ENCODE data around the gene KYAT1. TPM values are rescaled to one million over a fixed set of nuclear protein-coding genes. Genes with fewer than 3 reads are reported as not detected.

KYAT1 gene
- total RNA-seq, 1 experiment from 2014 or later, result 5.7 TPM

DNA sequence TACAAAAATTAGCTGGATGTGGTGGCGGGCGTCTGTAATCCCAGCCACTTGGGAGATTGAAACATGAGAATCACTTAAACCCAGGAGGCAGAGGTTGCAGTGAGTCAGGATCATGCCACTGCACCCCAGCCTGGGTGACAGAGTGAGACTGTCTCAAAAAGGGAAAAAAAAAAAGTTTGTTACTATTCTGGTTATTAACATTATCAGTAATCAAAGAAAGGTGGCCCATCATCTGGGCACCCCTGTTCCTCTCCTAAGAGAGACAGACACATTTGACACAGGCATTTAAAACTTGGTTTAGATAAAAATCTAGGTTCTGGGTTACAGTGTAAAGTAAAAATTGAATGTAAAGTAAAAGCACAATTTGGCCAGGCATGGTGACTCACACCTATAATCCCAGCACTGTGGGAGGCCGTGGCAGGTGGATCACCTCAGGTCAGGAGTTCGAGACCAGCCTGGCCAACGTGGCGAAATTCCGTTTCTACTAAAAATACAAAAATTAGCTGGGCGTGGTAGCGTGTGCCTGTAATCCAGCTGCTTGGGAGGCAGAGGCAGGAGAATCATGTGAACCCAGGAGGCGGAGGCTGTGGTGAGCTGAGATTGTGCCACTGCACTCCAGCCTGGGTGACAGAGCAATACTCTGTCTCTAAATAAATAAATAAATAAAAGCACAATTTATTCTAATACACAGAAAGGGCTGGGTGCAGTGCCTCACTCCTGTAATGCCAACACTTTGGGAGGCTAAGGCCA, 22.3 kb upstream of the KYAT1 start:
- Mint-ChIP-seq H3K36me3 (ENCODE audit: insufficient read depth, unreplicated experiment) (peaks cover 17% of the 10 kb centered on the region), H3K27ac (ENCODE audit: low read depth, unreplicated experiment) (peak overlapping the region; percentile 64), H3K4me1 (ENCODE audit: insufficient read depth, unreplicated experiment) (peaks cover 28% of the 10 kb centered on the region), H3K4me3 (ENCODE audit: unreplicated experiment) (no peak overlapping the region), H3K9me3 (ENCODE audit: unreplicated experiment) (no peaks in the 10 kb centered on the region), H3K27me3 (ENCODE audit: insufficient read depth, unreplicated experiment) (no peaks in the 10 kb centered on the region)
- TF ChIP-seq, protein P1, sequence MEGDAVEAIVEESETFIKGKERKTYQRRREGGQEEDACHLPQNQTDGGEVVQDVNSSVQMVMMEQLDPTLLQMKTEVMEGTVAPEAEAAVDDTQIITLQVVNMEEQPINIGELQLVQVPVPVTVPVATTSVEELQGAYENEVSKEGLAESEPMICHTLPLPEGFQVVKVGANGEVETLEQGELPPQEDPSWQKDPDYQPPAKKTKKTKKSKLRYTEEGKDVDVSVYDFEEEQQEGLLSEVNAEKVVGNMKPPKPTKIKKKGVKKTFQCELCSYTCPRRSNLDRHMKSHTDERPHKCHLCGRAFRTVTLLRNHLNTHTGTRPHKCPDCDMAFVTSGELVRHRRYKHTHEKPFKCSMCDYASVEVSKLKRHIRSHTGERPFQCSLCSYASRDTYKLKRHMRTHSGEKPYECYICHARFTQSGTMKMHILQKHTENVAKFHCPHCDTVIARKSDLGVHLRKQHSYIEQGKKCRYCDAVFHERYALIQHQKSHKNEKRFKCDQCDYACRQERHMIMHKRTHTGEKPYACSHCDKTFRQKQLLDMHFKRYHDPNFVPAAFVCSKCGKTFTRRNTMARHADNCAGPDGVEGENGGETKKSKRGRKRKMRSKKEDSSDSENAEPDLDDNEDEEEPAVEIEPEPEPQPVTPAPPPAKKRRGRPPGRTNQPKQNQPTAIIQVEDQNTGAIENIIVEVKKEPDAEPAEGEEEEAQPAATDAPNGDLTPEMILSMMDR (IDR thresholded peaks at IDR 0.05; ENCODE audit: unreplicated experiment), result no peak
- ChIA-PET POLR2A (interaction anchor here (1.1 to 4.8 kb wide), 3 partner anchors 8 to 22 kb away, joined by 6 to 26 read pairs (median 7); partner anchors contain the start of genes KYAT1 and LRRC8A), CTCF (no interaction called here)
- peak; percentile 51 for DNase-seq (ENCODE audit: unreplicated experiment)
- intact Hi-C loops (cut with micrococcal nuclease), result no loop called here
- BruUV-seq (replicated peaks), result no TSS peak

DNA sequence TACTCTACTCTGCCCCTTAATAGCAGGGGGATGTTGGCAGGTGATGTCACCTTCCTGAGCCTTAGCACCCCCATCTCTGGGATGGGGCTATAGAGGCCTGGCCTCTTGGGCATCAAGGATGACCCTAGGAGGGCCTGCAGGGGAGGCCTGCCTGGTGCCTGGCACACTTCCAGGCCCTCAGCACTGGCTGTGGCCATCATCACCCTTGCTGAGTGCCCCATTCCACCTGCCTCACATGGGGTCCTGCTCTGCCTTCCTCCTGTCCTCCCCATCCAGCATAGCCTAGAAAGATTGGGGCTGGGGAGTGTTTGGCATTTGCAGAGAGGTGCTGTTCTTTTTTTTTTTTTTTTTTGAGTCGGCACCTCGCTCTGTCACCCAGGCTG, 21.3 kb upstream of the KYAT1 start:
- ChIA-PET CTCF (interaction anchor here (1.5 to 2.7 kb wide), 2 partner anchors 9 to 25 kb away, joined by 5 to 10 read pairs; no protein-coding TSS in a partner anchor), POLR2A (interaction anchor here (0.9 to 4.8 kb wide), 4 partner anchors 9 to 214 kb away, joined by 3 to 40 read pairs (median 16); partner anchors contain the start of genes KYAT1, LRRC8A and SET)
- no peaks in the 10 kb centered on the region for H3K27me3 Mint-ChIP-seq (ENCODE audit: insufficient read depth, unreplicated experiment)

DNA sequence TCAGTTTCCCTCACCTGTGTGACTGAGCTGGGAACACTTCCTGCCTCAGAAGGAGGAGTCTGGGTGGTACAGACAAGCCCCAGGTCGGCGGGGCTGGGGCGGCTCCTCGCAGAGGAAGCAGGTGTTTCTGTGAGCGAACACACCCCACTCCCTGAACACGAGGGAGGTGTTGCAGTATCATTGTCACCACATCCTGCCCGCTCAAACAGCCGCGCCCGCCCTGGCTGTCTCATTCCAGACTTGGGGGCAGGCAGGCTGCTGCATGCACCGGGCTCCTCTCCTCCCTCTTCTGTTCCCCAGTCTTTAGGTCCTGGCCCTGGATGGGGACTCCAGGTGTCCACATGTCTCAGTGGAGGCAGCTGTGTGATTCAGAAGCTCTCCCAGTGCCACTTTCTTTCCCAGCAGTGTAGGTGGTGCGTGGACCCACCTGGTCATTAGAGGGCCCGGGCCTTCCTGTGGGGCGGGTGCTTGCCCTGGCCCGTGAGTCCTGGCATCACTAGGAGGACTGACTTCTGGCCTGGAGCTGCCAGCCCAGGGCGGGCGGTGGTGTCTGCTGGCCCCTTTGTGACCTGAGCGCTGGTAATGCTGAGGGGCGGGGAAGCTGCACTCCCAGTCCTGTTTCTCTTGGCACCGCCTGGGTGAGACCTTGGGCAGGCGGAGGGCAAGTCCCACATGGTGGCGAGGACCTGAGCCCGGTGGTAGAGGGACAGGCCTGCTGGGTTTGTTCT, 20.8 kb upstream of the KYAT1 start:
- Mint-ChIP-seq H3K4me1 (ENCODE audit: insufficient read depth, unreplicated experiment) (peaks cover 28% of the 10 kb centered on the region), H3K27ac (ENCODE audit: low read depth, unreplicated experiment) (peak overlapping the region; percentile 75), H3K4me3 (ENCODE audit: unreplicated experiment) (peak overlapping the region; percentile 40), H3K27me3 (ENCODE audit: insufficient read depth, unreplicated experiment) (no peaks in the 10 kb centered on the region), H3K36me3 (ENCODE audit: insufficient read depth, unreplicated experiment) (peaks cover 24% of the 10 kb centered on the region), H3K9me3 (ENCODE audit: unreplicated experiment) (no peaks in the 10 kb centered on the region)
- TF ChIP-seq, protein P1 (IDR thresholded peaks at IDR 0.05; ENCODE audit: unreplicated experiment), result no peak
- POLR2A ChIA-PET, result interaction anchor here (0.6 to 4.8 kb wide), 5 partner anchors 10 to 737 kb away, joined by 3 to 40 read pairs (median 7); partner anchors contain the start of genes KYAT1, LRRC8A and SET
- CTCF ChIA-PET, result interaction anchor here (0.5 to 2.7 kb wide), 4 partner anchors 9 to 26 kb away, joined by 3 to 10 read pairs (median 4); no protein-coding TSS in a partner anchor
- no TSS peak for BruUV-seq (replicated peaks)
- intact Hi-C loops (cut with micrococcal nuclease), result no loop called here
- DNase-seq (ENCODE audit: unreplicated experiment), result peak; percentile 72

More for the DNA sequence above, 21.3 kb upstream of the KYAT1 start:
- intact Hi-C loops (cut with micrococcal nuclease), result no loop called here
- peaks cover 19% of the 10 kb centered on the region for H3K36me3 Mint-ChIP-seq (ENCODE audit: insufficient read depth, unreplicated experiment)
- H3K4me3 Mint-ChIP-seq (ENCODE audit: unreplicated experiment), result no peak overlapping the region
- no TSS peak for BruUV-seq (replicated peaks)
- no peak for DNase-seq (ENCODE audit: unreplicated experiment)
- TF ChIP-seq, protein P1 (IDR thresholded peaks at IDR 0.05; ENCODE audit: unreplicated experiment), result no peak
- H3K9me3 Mint-ChIP-seq (ENCODE audit: unreplicated experiment), result no peaks in the 10 kb centered on the region
- peaks cover 28% of the 10 kb centered on the region for H3K4me1 Mint-ChIP-seq (ENCODE audit: insufficient read depth, unreplicated experiment)
- peak overlapping the region; percentile 75 for H3K27ac Mint-ChIP-seq (ENCODE audit: low read depth, unreplicated experiment)

DNA sequence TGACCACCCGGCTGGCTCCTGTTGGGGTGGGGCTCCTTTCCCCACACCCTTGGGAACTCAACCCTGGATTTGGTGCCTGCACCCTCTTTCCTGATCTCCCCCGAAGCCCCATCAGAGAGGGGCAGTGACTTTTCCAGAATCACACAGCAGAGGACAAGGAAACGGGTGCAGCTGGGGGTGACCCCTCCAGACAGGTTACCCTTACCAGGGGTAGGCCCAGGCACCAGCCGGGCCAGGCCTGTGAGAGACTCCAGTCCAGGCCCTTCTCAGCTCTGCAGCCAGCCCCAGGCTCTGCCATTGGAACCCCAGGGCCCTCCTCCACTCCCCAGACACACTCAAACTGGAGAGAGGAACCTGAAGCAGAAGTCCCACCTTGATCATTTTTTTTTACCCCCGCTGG, 20.1 kb upstream of the KYAT1 start:
- Mint-ChIP-seq H3K27ac (ENCODE audit: low read depth, unreplicated experiment) (peak overlapping the region; percentile 75), H3K27me3 (ENCODE audit: insufficient read depth, unreplicated experiment) (no peaks in the 10 kb centered on the region), H3K4me1 (ENCODE audit: insufficient read depth, unreplicated experiment) (peaks cover 28% of the 10 kb centered on the region), H3K9me3 (ENCODE audit: unreplicated experiment) (no peaks in the 10 kb centered on the region), H3K4me3 (ENCODE audit: unreplicated experiment) (no peak overlapping the region), H3K36me3 (ENCODE audit: insufficient read depth, unreplicated experiment) (peaks cover 27% of the 10 kb centered on the region)
- TF ChIP-seq, protein P1 (IDR thresholded peaks at IDR 0.05; ENCODE audit: unreplicated experiment), result no peak
- intact Hi-C loops (cut with micrococcal nuclease), result no loop called here
- ChIA-PET CTCF (interaction anchor here (0.5 to 2.7 kb wide), 4 partner anchors 8 to 26 kb away, joined by 3 to 10 read pairs (median 4); no protein-coding TSS in a partner anchor), POLR2A (interaction anchor here (0.6 to 4.8 kb wide), 4 partner anchors 10 to 738 kb away, joined by 3 to 40 read pairs (median 16); partner anchors contain the start of genes KYAT1 and LRRC8A)
- BruUV-seq (replicated peaks), result no TSS peak
- DNase-seq (ENCODE audit: unreplicated experiment), result no peak

All from MCF 10A (cell line).